Upper lobe of left lung (tissue), 4 donors: Measurements from ENCODE around the gene RERE.

ENCODE experiments used
- CTCF ChIP-seq, 6 experiments: fragments of 450-650 bp in 4 of 6; fragments of 200-600 bp in 2 of 6; sonication (generic) in 2 of 6; IDR thresholded peaks; one replicate each; pipeline ENCODE4 v1.5.1; 2016 to 2019; ENCODE audit warnings: antibody characterized with exemption in 6 of 6
- POLR2AphosphoS5 ChIP-seq, 2 donors: sonication (generic); formaldehyde crosslinking; IDR thresholded peaks; one replicate each; pipeline ENCODE4 v1.5.1; 2017; ENCODE audit warnings: antibody characterized with exemption in 2 of 2

- TF ChIP-seq CTCF (IDR thresholded peaks at IDR 0.05) (no peak), POLR2AphosphoS5 (IDR thresholded peaks at IDR 0.05) (no peak)
Observed at GRCh38 chr1:8814865-8815264, 2.6 kb downstream of the RERE start.
